Measurements from ENCODE around the gene PGP. TPM values are rescaled to one million over a fixed set of nuclear protein-coding genes. Genes with fewer than 3 reads are reported as not detected.
"Not testable (repeated sequence)": the region's sequence is repeated elsewhere in the genome, so short reads cannot be mapped to it uniquely, and the experiment has no call there.

Gene PGP
- total RNA-seq, 2 experiments from 2014 or later, result 11.2 to 12.2 TPM

- Mint-ChIP-seq H3K4me3 (peak overlapping the region; percentile 43), H3K36me3 (ENCODE audit: low read depth) (peaks cover 13% of the 10 kb centered on the region), H3K4me1 (ENCODE audit: low read depth) (peaks cover 22% of the 10 kb centered on the region)
- CTCF ChIA-PET, result interaction anchor here (0.6 to 1.8 kb wide), 2 partner anchors 9 to 185 kb away, joined by 4 to 8 read pairs; no protein-coding TSS in a partner anchor
- H3K27ac Mint-ChIP-seq; DNase-seq; intact Hi-C loops (cut with micrococcal nuclease); H3K9me3 Mint-ChIP-seq; H3K27me3 Mint-ChIP-seq (ENCODE audit: low read depth): not testable (repeated sequence)
Measured at GRCh38 chr16:2203119-2203688, 11.4 kb downstream of the PGP start.

- Mint-ChIP-seq H3K27ac (no peak overlapping the region), H3K4me3 (no peak overlapping the region), H3K9me3 (no peaks in the 10 kb centered on the region), H3K36me3 (ENCODE audit: low read depth) (no peaks in the 10 kb centered on the region), H3K4me1 (ENCODE audit: low read depth) (peaks cover 8% of the 10 kb centered on the region), H3K27me3 (ENCODE audit: low read depth) (peaks cover 19% of the 10 kb centered on the region)
- intact Hi-C loops (cut with micrococcal nuclease), result no loop called here
- CTCF ChIA-PET, result no interaction called here
- DNase-seq, result no peak
Measured at GRCh38 chr16:2200313-2200712, 14.3 kb downstream of the PGP start.

GRCh38 chr16:2199621-2200139 is 15.0 kb downstream of the PGP start:
- H3K9me3 Mint-ChIP-seq, result no peaks in the 10 kb centered on the region
- H3K4me3 Mint-ChIP-seq, result no peak overlapping the region
- H3K27me3 Mint-ChIP-seq (ENCODE audit: low read depth), result peaks cover 23% of the 10 kb centered on the region
- DNase-seq, result no peak
- intact Hi-C loops (cut with micrococcal nuclease), result no loop called here
- H3K27ac Mint-ChIP-seq, result no peak overlapping the region
- peaks cover 9% of the 10 kb centered on the region for H3K4me1 Mint-ChIP-seq (ENCODE audit: low read depth)
- CTCF ChIA-PET, result no interaction called here
- no peaks in the 10 kb centered on the region for H3K36me3 Mint-ChIP-seq (ENCODE audit: low read depth)

- intact Hi-C loops (cut with micrococcal nuclease), result no loop called here
- H3K36me3 Mint-ChIP-seq (ENCODE audit: low read depth), result no peaks in the 10 kb centered on the region
- no peak for DNase-seq
- peaks cover 4% of the 10 kb centered on the region for H3K4me1 Mint-ChIP-seq (ENCODE audit: low read depth)
- peaks cover 26% of the 10 kb centered on the region for H3K27me3 Mint-ChIP-seq (ENCODE audit: low read depth)
- H3K4me3 Mint-ChIP-seq, result no peak overlapping the region
- CTCF ChIA-PET, result no interaction called here
- H3K27ac Mint-ChIP-seq, result no peak overlapping the region
- no peaks in the 10 kb centered on the region for H3K9me3 Mint-ChIP-seq
Measured at GRCh38 chr16:2199095-2199494, 15.5 kb downstream of the PGP start.

- H3K9me3 Mint-ChIP-seq, result no peaks in the 10 kb centered on the region
- DNase-seq, result no peak
- peak overlapping the region; percentile 27 for H3K4me3 Mint-ChIP-seq
- H3K27me3 Mint-ChIP-seq (ENCODE audit: low read depth), result peaks cover 26% of the 10 kb centered on the region
- intact Hi-C loops (cut with micrococcal nuclease), result no loop called here
- peaks cover 4% of the 10 kb centered on the region for H3K4me1 Mint-ChIP-seq (ENCODE audit: low read depth)
- no peaks in the 10 kb centered on the region for H3K36me3 Mint-ChIP-seq (ENCODE audit: low read depth)
- CTCF ChIA-PET, result no interaction called here
- H3K27ac Mint-ChIP-seq, result no peak overlapping the region
Measured at GRCh38 chr16:2198283-2198682, 16.4 kb downstream of the PGP start.

- Mint-ChIP-seq H3K4me1 (ENCODE audit: low read depth) (peaks cover 4% of the 10 kb centered on the region), H3K27me3 (ENCODE audit: low read depth) (peaks cover 26% of the 10 kb centered on the region), H3K27ac (no peak overlapping the region), H3K4me3 (peak overlapping the region; percentile 27), H3K36me3 (ENCODE audit: low read depth) (no peaks in the 10 kb centered on the region), H3K9me3 (no peaks in the 10 kb centered on the region)
- intact Hi-C loops (cut with micrococcal nuclease), result no loop called here
- no peak for DNase-seq
- CTCF ChIA-PET, result no interaction called here
Measured at GRCh38 chr16:2197765-2198164, 16.9 kb downstream of the PGP start.

GRCh38 chr16:2196981-2197511 is 17.6 kb downstream of the PGP start:
- CTCF ChIA-PET, result no interaction called here

GRCh38 chr16:2196162-2196980 is 18.3 kb downstream of the PGP start, which contains the start of gene CASKIN1:
CASKIN1 (minus strand) TSS chr16:2196605; CDS start chr16:2196432, 173 bp downstream.
- DNase-seq, result no peak
- intact Hi-C loops (cut with micrococcal nuclease), result no loop called here
- Mint-ChIP-seq H3K27ac (no peak within 1 kb of the TSS), H3K4me3 (peak within 1 kb of the TSS; percentile 50), H3K36me3 (ENCODE audit: low read depth) (no peaks in the 10 kb centered on the region), H3K4me1 (ENCODE audit: low read depth) (peaks cover 4% of the 10 kb centered on the region), H3K9me3 (no peaks in the 10 kb centered on the region), H3K27me3 (ENCODE audit: low read depth) (peaks cover 26% of the 10 kb centered on the region)
- CTCF ChIA-PET, result no interaction called here

More at GRCh38 chr16:2196981-2197511, 17.6 kb downstream of the PGP start:
- DNase-seq, result no peak
- Mint-ChIP-seq H3K9me3 (no peaks in the 10 kb centered on the region), H3K36me3 (ENCODE audit: low read depth) (no peaks in the 10 kb centered on the region), H3K27ac (no peak overlapping the region), H3K27me3 (ENCODE audit: low read depth) (peaks cover 26% of the 10 kb centered on the region), H3K4me1 (ENCODE audit: low read depth) (peaks cover 4% of the 10 kb centered on the region), H3K4me3 (peak overlapping the region; percentile 50)
- intact Hi-C loops (cut with micrococcal nuclease), result no loop called here

- intact Hi-C loops (cut with micrococcal nuclease), result loop anchor here (1.0 to 2.0 kb wide), 3 partner anchors 56 to 306 kb away; partner anchors contain the start of gene ECI1
- no peak for DNase-seq
- H3K9me3 Mint-ChIP-seq, result no peaks in the 10 kb centered on the region
- CTCF ChIA-PET, result interaction anchor here (0.6 to 2.0 kb wide), 11 partner anchors 8 to 581 kb away, joined by 3 to 10 read pairs (median 4); partner anchors contain the start of genes ECI1, MLST8 and PGP
- H3K36me3 Mint-ChIP-seq (ENCODE audit: low read depth), result no peaks in the 10 kb centered on the region
- peak overlapping the region; percentile 21 for H3K4me3 Mint-ChIP-seq
- no peak overlapping the region for H3K27ac Mint-ChIP-seq
- H3K4me1 Mint-ChIP-seq (ENCODE audit: low read depth), result peaks cover 4% of the 10 kb centered on the region
- H3K27me3 Mint-ChIP-seq (ENCODE audit: low read depth), result peaks cover 26% of the 10 kb centered on the region
Measured at GRCh38 chr16:2195322-2196161, 19.1 kb downstream of the PGP start.

GRCh38 chr16:2194852-2195321 is 19.8 kb downstream of the PGP start:
- Mint-ChIP-seq H3K27me3 (ENCODE audit: low read depth) (peaks cover 26% of the 10 kb centered on the region), H3K27ac (no peak overlapping the region), H3K4me1 (ENCODE audit: low read depth) (peaks cover 4% of the 10 kb centered on the region)

GRCh38 chr16:2194166-2194834 is 20.3 kb downstream of the PGP start:
- Mint-ChIP-seq H3K27me3 (ENCODE audit: low read depth) (peaks cover 26% of the 10 kb centered on the region), H3K27ac (no peak overlapping the region), H3K36me3 (ENCODE audit: low read depth) (no peaks in the 10 kb centered on the region), H3K4me1 (ENCODE audit: low read depth) (peaks cover 4% of the 10 kb centered on the region), H3K9me3 (no peaks in the 10 kb centered on the region), H3K4me3 (no peak overlapping the region)
- CTCF ChIA-PET, result interaction anchor here (0.6 to 2.0 kb wide), 13 partner anchors 9 to 536 kb away, joined by 3 to 10 read pairs (median 5); partner anchors contain the start of genes ECI1, MLST8 and PGP
- intact Hi-C loops (cut with micrococcal nuclease), result loop anchor here (2.0 kb wide), 1 partner anchor 293 kb away; no protein-coding TSS in a partner anchor
- no peak for DNase-seq

More at GRCh38 chr16:2194852-2195321, 19.8 kb downstream of the PGP start:
- Mint-ChIP-seq H3K9me3 (no peaks in the 10 kb centered on the region), H3K36me3 (ENCODE audit: low read depth) (no peaks in the 10 kb centered on the region), H3K4me3 (no peak overlapping the region)
- DNase-seq, result peak; percentile 71
- intact Hi-C loops (cut with micrococcal nuclease), result loop anchor here (1.0 to 2.0 kb wide), 3 partner anchors 56 to 306 kb away; partner anchors contain the start of gene ECI1
- CTCF ChIA-PET, result interaction anchor here (0.6 to 2.0 kb wide), 15 partner anchors 9 to 581 kb away, joined by 3 to 10 read pairs (median 4); partner anchors contain the start of genes ECI1, MLST8 and PGP

Measured in activated naive CD4-positive, alpha-beta T cell treated with anti-CD3 and anti-CD28 coated beads for 36 hours (primary cell).